HEK293 (cell line): ENCODE measurements around the gene LRFN2.

Source experiments
- CTCF ChIP-seq: fragments of 450-650 bp; formaldehyde crosslinking; IDR thresholded peaks from 2 replicates; pipeline ENCODE4 v1.5.1; 2016; ENCODE audit warnings: missing biosample characterization, missing genetic modification characterization
- GLI4 ChIP-seq: fragments of 450-650 bp; formaldehyde crosslinking; IDR thresholded peaks from 2 replicates; pipeline ENCODE4 v1.5.1; 2016; ENCODE audit warnings: missing biosample characterization, missing genetic modification characterization
- KLF16 ChIP-seq: fragments of 450-650 bp; formaldehyde crosslinking; IDR thresholded peaks from 2 replicates; pipeline ENCODE4 v1.5.1; 2017; ENCODE audit warnings: missing biosample characterization, missing genetic modification characterization
- MZF1 ChIP-seq: fragments of 450-650 bp; formaldehyde crosslinking; IDR thresholded peaks from 2 replicates; pipeline ENCODE4 v1.5.1; 2017; ENCODE audit warnings: missing biosample characterization, missing genetic modification characterization, borderline replicate concordance
- SETDB1 ChIP-seq: IDR thresholded peaks from one replicate; pipeline ENCODE4 v1.6.1; 2017; ENCODE audit warnings: mild to moderate bottlenecking, low read length, moderate library complexity, mixed read lengths; ENCODE audit not compliant: insufficient read length
- SP2 ChIP-seq: fragments of 450-650 bp; formaldehyde crosslinking; IDR thresholded peaks from 2 replicates; pipeline ENCODE4 v1.5.1; 2016; ENCODE audit warnings: missing biosample characterization, missing genetic modification characterization
- ZEB2 ChIP-seq: fragments of 450-650 bp; formaldehyde crosslinking; IDR thresholded peaks from 2 replicates; pipeline ENCODE4 v1.5.1; 2016; ENCODE audit warnings: missing biosample characterization, missing genetic modification characterization
- ZFP41 ChIP-seq: fragments of 450-650 bp; formaldehyde crosslinking; IDR thresholded peaks from 2 replicates; pipeline ENCODE4 v1.5.1; 2016; ENCODE audit warnings: missing biosample characterization, missing genetic modification characterization, borderline replicate concordance
- ZNF121 ChIP-seq: fragments of 450-650 bp; formaldehyde crosslinking; IDR thresholded peaks from 2 replicates; pipeline ENCODE4 v1.5.1; 2016; ENCODE audit warnings: missing biosample characterization, missing genetic modification characterization
- ZNF138 ChIP-seq: fragments of 450-650 bp; formaldehyde crosslinking; IDR thresholded peaks from 2 replicates; pipeline ENCODE4 v1.5.1; 2016; ENCODE audit warnings: missing biosample characterization, missing genetic modification characterization, borderline replicate concordance
- ZNF174 ChIP-seq: fragments of 450-650 bp; formaldehyde crosslinking; IDR thresholded peaks from 2 replicates; pipeline ENCODE4 v1.5.0; 2017; ENCODE audit warnings: missing biosample characterization, mild to moderate bottlenecking, missing genetic modification characterization
- ZNF274 ChIP-seq, 2 experiments: fragments of 200-500 bp in 1 of 2; fragments of 450-650 bp in 1 of 2; sonication (Bioruptor generic) in 1 of 2; formaldehyde crosslinking in 1 of 2; IDR thresholded peaks; 2 replicates each; pipeline versions ENCODE4 v1.5.1 to v1.6.1; 2014 to 2016; ENCODE audit warnings: borderline replicate concordance in 1 of 2, inconsistent platforms in 1 of 2, low read length in 1 of 2, missing biosample characterization in 1 of 2, missing genetic modification characterization in 1 of 2
- ZNF558 ChIP-seq: fragments of 450-650 bp; formaldehyde crosslinking; IDR thresholded peaks from 2 replicates; pipeline ENCODE4 v1.5.1; 2016; ENCODE audit warnings: missing biosample characterization, missing genetic modification characterization
- TF ChIP-seq, protein P1 (sequence below): fragments of 450-650 bp; formaldehyde crosslinking; IDR thresholded peaks from 2 replicates; pipeline ENCODE4 v1.5.1; 2016; ENCODE audit warnings: missing biosample characterization, missing genetic modification characterization, low read depth

DNA sequence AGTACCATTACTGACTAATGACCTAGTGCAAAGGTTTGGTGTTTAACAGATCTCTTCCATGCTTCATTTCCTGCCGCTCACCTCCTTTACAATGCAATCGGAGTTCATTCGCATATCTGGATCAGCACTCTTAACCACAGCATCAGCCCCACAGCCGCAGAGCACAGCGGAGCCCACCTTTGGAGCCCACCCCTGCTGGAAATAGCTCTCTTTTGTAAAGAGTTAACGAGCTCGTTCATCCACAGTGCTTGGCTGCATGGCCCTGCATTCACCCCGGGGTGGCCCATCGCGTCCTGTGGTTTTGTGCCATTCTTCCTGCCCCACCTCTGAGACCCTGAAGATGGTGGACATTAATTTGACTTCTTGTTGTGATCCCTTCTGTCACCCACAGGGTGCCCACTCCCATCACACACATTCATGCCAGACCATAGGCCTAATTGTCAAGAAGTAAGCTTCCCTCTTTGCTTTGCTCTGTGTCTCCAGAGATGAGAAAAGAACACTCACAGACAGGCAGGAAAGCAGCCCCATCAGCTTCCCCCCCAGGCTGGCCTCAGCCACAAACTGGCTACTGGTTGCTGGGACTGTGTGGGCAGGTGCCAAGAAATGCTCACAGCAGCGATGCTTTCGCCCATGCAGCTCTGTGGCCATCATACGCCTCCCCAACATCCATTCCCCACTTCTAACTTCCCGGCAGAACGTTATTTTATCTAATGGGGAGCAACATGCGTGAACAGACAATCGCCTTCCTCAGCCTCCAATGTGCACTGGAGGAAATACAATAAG, 167.0 kb downstream of the LRFN2 start:
- TF ChIP-seq, protein P1, sequence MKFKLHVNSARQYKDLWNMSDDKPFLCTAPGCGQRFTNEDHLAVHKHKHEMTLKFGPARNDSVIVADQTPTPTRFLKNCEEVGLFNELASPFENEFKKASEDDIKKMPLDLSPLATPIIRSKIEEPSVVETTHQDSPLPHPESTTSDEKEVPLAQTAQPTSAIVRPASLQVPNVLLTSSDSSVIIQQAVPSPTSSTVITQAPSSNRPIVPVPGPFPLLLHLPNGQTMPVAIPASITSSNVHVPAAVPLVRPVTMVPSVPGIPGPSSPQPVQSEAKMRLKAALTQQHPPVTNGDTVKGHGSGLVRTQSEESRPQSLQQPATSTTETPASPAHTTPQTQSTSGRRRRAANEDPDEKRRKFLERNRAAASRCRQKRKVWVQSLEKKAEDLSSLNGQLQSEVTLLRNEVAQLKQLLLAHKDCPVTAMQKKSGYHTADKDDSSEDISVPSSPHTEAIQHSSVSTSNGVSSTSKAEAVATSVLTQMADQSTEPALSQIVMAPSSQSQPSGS (tag by site-specific recombination): no peak
- TF ChIP-seq CTCF (tag by site-specific recombination) (no peak), SETDB1 (no peak), KLF16 (tag by site-specific recombination) (no peak), SP2 (tag by site-specific recombination) (no peak), GLI4 (tag by site-specific recombination) (no peak), ZNF138 (no peak), ZNF558 (tag by site-specific recombination) (no peak), ZEB2 (tag by site-specific recombination) (no peak), MZF1 (tag by site-specific recombination) (no peak), ZNF121 (tag by site-specific recombination) (no peak), ZNF174 (tag by site-specific recombination) (no peak), ZNF274 (IDR thresholded peaks at IDR 0.05; ENCODE audit: low read length) (no peak), ZNF274 (tag by site-specific recombination; IDR thresholded peaks at IDR 0.05; ENCODE audit: borderline replicate concordance) (no peak), ZFP41 (tag by site-specific recombination) (no peak)
